BE2C (cell line): Measurements from ENCODE around the gene CPPED1.

Experiments
- DNase-seq: peaks from one replicate; pipeline ENCODE4 v3.0.0-alpha.2; 2020
- H3K27me3 ChIP-seq: fragments of 250-450 bp; sonication (Bioruptor Pico); 2 replicates; pipeline ENCODE4 v1.5.1; 2020; ENCODE audit warnings: mild to moderate bottlenecking
- H3K36me3 ChIP-seq: fragments of 250-450 bp; sonication (Bioruptor Pico); 2 replicates; pipeline ENCODE4 v1.5.1; 2020; ENCODE audit warnings: mild to moderate bottlenecking
- H3K4me1 ChIP-seq: fragments of 250-450 bp; sonication (Bioruptor Pico); 2 replicates; pipeline ENCODE4 v1.5.1; 2020
- H3K4me3 ChIP-seq: 2 replicates; pipeline ENCODE4 v1.5.1; 2011; ENCODE audit warnings: low read depth, low read length
- H3K9me3 ChIP-seq: fragments of 250-450 bp; sonication (Bioruptor Pico); 2 replicates; pipeline ENCODE4 v1.5.1; 2020
- CTCF ChIP-seq: IDR thresholded peaks from 2 replicates; pipeline ENCODE4 v1.5.1; 2012; ENCODE audit warnings: mild to moderate bottlenecking, low read depth, low read length

The CPPED1 gene

GRCh38 chr16:12679660-12680272 lies 123.9 kb downstream of the CPPED1 start:
- Histone ChIP-seq H3K4me1 (no peaks in the 10 kb centered on the region), H3K27me3 (no peaks in the 10 kb centered on the region), H3K9me3 (no peaks in the 10 kb centered on the region), H3K36me3 (no peaks in the 10 kb centered on the region), H3K4me3 (no peak overlapping the region)
- no peak for DNase-seq
- no peak for TF ChIP-seq CTCF

- TF ChIP-seq CTCF, result no peak
- Histone ChIP-seq H3K4me3 (no peak overlapping the region), H3K4me1 (no peaks in the 10 kb centered on the region), H3K36me3 (no peaks in the 10 kb centered on the region), H3K9me3 (no peaks in the 10 kb centered on the region), H3K27me3 (no peaks in the 10 kb centered on the region)
- DNase-seq, result no peak
Observed at GRCh38 chr16:12678983-12679382, 124.7 kb downstream of the CPPED1 start.

GRCh38 chr16:12677502-12677901 lies 126.2 kb downstream of the CPPED1 start:
- no peaks in the 10 kb centered on the region for H3K27me3 ChIP-seq
- no peaks in the 10 kb centered on the region for H3K4me1 ChIP-seq
- no peak for TF ChIP-seq CTCF
- H3K36me3 ChIP-seq, result no peaks in the 10 kb centered on the region
- DNase-seq, result no peak
- no peak overlapping the region for H3K4me3 ChIP-seq
- H3K9me3 ChIP-seq, result no peaks in the 10 kb centered on the region

- Histone ChIP-seq H3K4me1 (no peaks in the 10 kb centered on the region), H3K9me3 (no peaks in the 10 kb centered on the region), H3K4me3 (no peak overlapping the region), H3K36me3 (no peaks in the 10 kb centered on the region), H3K27me3 (no peaks in the 10 kb centered on the region)
- no peak for DNase-seq
- no peak for TF ChIP-seq CTCF
Observed at GRCh38 chr16:12675852-12676251, 127.8 kb downstream of the CPPED1 start.

GRCh38 chr16:12675046-12675445 lies 128.6 kb downstream of the CPPED1 start:
- no peak for DNase-seq

More at GRCh38 chr16:12675046-12675445, 128.6 kb downstream of the CPPED1 start:
- Histone ChIP-seq H3K4me3 (no peak overlapping the region), H3K36me3 (no peaks in the 10 kb centered on the region), H3K9me3 (no peaks in the 10 kb centered on the region), H3K27me3 (no peaks in the 10 kb centered on the region), H3K4me1 (no peaks in the 10 kb centered on the region)
- TF ChIP-seq CTCF, result no peak
